Neural progenitor cell (in vitro differentiated cells): ENCODE data around the gene HIC1. TPM values are rescaled to one million over a fixed set of nuclear protein-coding genes. Genes with fewer than 3 reads are reported as not detected.

Experiments used
- DNase-seq: peaks from one replicate; pipeline ENCODE4 v3.0.0-alpha.2; 2016; ENCODE audit warnings: low spot score
- H2AFZ ChIP-seq: fragments of 200-600 bp; sonication (generic); replicated peaks from 2 replicates; pipeline ENCODE4 v1.6.1; 2016; ENCODE audit warnings: antibody characterized with exemption
- H3F3A ChIP-seq: fragments of 200-600 bp; sonication (generic); 2 replicates; pipeline ENCODE4 v1.6.1; 2016; ENCODE audit warnings: antibody characterized with exemption, low read depth
- H3K27ac ChIP-seq: fragments of 200-600 bp; sonication (generic); 2 replicates; pipeline ENCODE4 v1.5.1; 2016; ENCODE audit warnings: mild to moderate bottlenecking
- H3K27me3 ChIP-seq: fragments of 200-600 bp; sonication (generic); 2 replicates; pipeline ENCODE4 v1.6.1; 2016; ENCODE audit warnings: mild to moderate bottlenecking, moderate library complexity
- H3K36me3 ChIP-seq: fragments of 200-600 bp; sonication (generic); 2 replicates; pipeline ENCODE4 v1.5.1; 2016
- H3K4me1 ChIP-seq: fragments of 200-600 bp; sonication (generic); 2 replicates; pipeline ENCODE4 v1.6.1; 2016; ENCODE audit warnings: mixed run types
- H3K4me2 ChIP-seq: fragments of 200-600 bp; sonication (generic); 2 replicates; pipeline ENCODE4 v1.6.1; 2016
- H3K4me3 ChIP-seq: fragments of 200-600 bp; sonication (generic); 2 replicates; pipeline ENCODE4 v1.5.1; 2016
- H3K79me2 ChIP-seq: fragments of 200-600 bp; sonication (generic); 2 replicates; pipeline ENCODE4 v1.6.1; 2016; ENCODE audit warnings: low read depth
- H3K9ac ChIP-seq: fragments of 200-600 bp; sonication (generic); 2 replicates; pipeline ENCODE4 v1.6.1; 2016
- H3K9me3 ChIP-seq: fragments of 200-600 bp; sonication (generic); 2 replicates; pipeline ENCODE4 v1.5.1; 2016; ENCODE audit warnings: low read depth
- H4K20me1 ChIP-seq: fragments of 200-600 bp; sonication (generic); 2 replicates; pipeline ENCODE4 v1.6.1; 2016; ENCODE audit warnings: low read depth
- H3K27ac Mint-ChIP-seq: 3 replicates; pipeline ENCODE4 v1.8.0; 2021; ENCODE audit warnings: mixed read lengths
- H3K27me3 Mint-ChIP-seq: 2 replicates; pipeline ENCODE4 v1.8.0; 2022; ENCODE audit warnings: low read depth, mild to moderate bottlenecking, inconsistent platforms, moderate library complexity, mixed read lengths; ENCODE audit not compliant: insufficient read depth
- H3K36me3 Mint-ChIP-seq: 3 replicates; pipeline ENCODE4 v1.8.0; 2021; ENCODE audit warnings: mixed read lengths
- H3K4me1 Mint-ChIP-seq: 3 replicates; pipeline ENCODE4 v1.8.0; 2021; ENCODE audit warnings: mixed read lengths
- H3K4me3 Mint-ChIP-seq: 3 replicates; pipeline ENCODE4 v1.8.0; 2021; ENCODE audit warnings: mild to moderate bottlenecking, moderate library complexity, mixed read lengths
- H3K9me3 Mint-ChIP-seq: 3 replicates; pipeline ENCODE4 v1.8.0; 2020; ENCODE audit warnings: mixed read lengths
- CTCF ChIP-seq: fragments of 200-600 bp; sonication (generic); IDR thresholded peaks from 2 replicates; pipeline ENCODE4 v1.5.1; 2017; ENCODE audit warnings: antibody characterized with exemption, mild to moderate bottlenecking
- EZH2 ChIP-seq: fragments of 200-600 bp; sonication (generic); IDR thresholded peaks from 2 replicates; pipeline ENCODE4 v1.6.1; 2017; ENCODE audit warnings: antibody characterized with exemption, mild to moderate bottlenecking, moderate library complexity
- EZH2phosphoT487 ChIP-seq: fragments of 200-600 bp; sonication (generic); IDR thresholded peaks from 2 replicates; pipeline ENCODE4 v1.6.1; 2017; ENCODE audit warnings: antibody characterized with exemption
- total RNA-seq: library from RNA; depleted of rRNA; stranded (reverse); fragments of >200 nt; gene quantifications from 2 replicates; pipeline ENCODE4 v1.2.3, GENCODE V29; 2015; ENCODE audit warnings: low replicate concordance

HIC1 gene
- total RNA-seq, 1 donor from 2014 or later, result not detected

GRCh38 chr17:2071024-2071385, 16.1 kb downstream of the HIC1 start:
- Mint-ChIP-seq H3K9me3 (no peaks in the 10 kb centered on the region), H3K4me3 (no peak overlapping the region), H3K4me1 (peaks cover 30% of the 10 kb centered on the region), H3K27me3 (peaks cover 3% of the 10 kb centered on the region), H3K36me3 (peaks cover 26% of the 10 kb centered on the region), H3K27ac (no peak overlapping the region)
- Histone ChIP-seq H3K4me3 (no peak overlapping the region), H3K9me3 (no peaks in the 10 kb centered on the region), H3K9ac (no peak overlapping the region), H2AFZ (no peak overlapping the region), H3K4me2 (no peak overlapping the region), H3K27me3 (no peaks in the 10 kb centered on the region), H3K4me1 (peaks cover 11% of the 10 kb centered on the region), H3K36me3 (no peaks in the 10 kb centered on the region), H4K20me1 (peaks cover 18% of the 10 kb centered on the region), H3K79me2 (no peaks in the 10 kb centered on the region), H3F3A (peaks cover 6% of the 10 kb centered on the region), H3K27ac (no peak overlapping the region)
- TF ChIP-seq CTCF (no peak), EZH2phosphoT487 (no peak), EZH2 (no peak)
- DNase-seq, result no peak

- no peak overlapping the region for H3K4me3 ChIP-seq
- no peak for DNase-seq
- no peak overlapping the region for H2AFZ ChIP-seq
- Mint-ChIP-seq H3K4me3 (no peak overlapping the region), H3K4me1 (peaks cover 32% of the 10 kb centered on the region), H3K27me3 (peaks cover 3% of the 10 kb centered on the region), H3K9me3 (no peaks in the 10 kb centered on the region), H3K27ac (no peak overlapping the region), H3K36me3 (peaks cover 23% of the 10 kb centered on the region)
- peaks cover 8% of the 10 kb centered on the region for H3F3A ChIP-seq
- H3K4me2 ChIP-seq, result no peak overlapping the region
- peaks cover 25% of the 10 kb centered on the region for H4K20me1 ChIP-seq
- H3K36me3 ChIP-seq, result no peaks in the 10 kb centered on the region
- no peak overlapping the region for H3K9ac ChIP-seq
- H3K27ac ChIP-seq, result no peak overlapping the region
- TF ChIP-seq EZH2phosphoT487, result no peak
- no peak for TF ChIP-seq CTCF
- TF ChIP-seq EZH2, result no peak
- H3K27me3 ChIP-seq, result no peaks in the 10 kb centered on the region
- no peaks in the 10 kb centered on the region for H3K9me3 ChIP-seq
- peaks cover 11% of the 10 kb centered on the region for H3K4me1 ChIP-seq
- H3K79me2 ChIP-seq, result no peaks in the 10 kb centered on the region
Measured at GRCh38 chr17:2071455-2072281, 16.8 kb downstream of the HIC1 start.

GRCh38 chr17:2074919-2075318, 20.0 kb downstream of the HIC1 start:
- H3K4me1 ChIP-seq, result peaks cover 11% of the 10 kb centered on the region
- Mint-ChIP-seq H3K9me3 (no peaks in the 10 kb centered on the region), H3K36me3 (peaks cover 26% of the 10 kb centered on the region), H3K4me1 (peaks cover 14% of the 10 kb centered on the region), H3K27me3 (peaks cover 3% of the 10 kb centered on the region), H3K4me3 (no peak overlapping the region), H3K27ac (no peak overlapping the region)
- no peaks in the 10 kb centered on the region for H3K79me2 ChIP-seq
- peaks cover 8% of the 10 kb centered on the region for H3F3A ChIP-seq
- no peak overlapping the region for H3K9ac ChIP-seq
- H3K4me3 ChIP-seq, result no peak overlapping the region
- no peak overlapping the region for H3K27ac ChIP-seq
- H2AFZ ChIP-seq, result no peak overlapping the region
- no peaks in the 10 kb centered on the region for H3K9me3 ChIP-seq
- DNase-seq, result no peak
- peaks cover 22% of the 10 kb centered on the region for H4K20me1 ChIP-seq
- H3K27me3 ChIP-seq, result no peaks in the 10 kb centered on the region
- TF ChIP-seq EZH2phosphoT487 (no peak), CTCF (no peak), EZH2 (no peak)
- no peak overlapping the region for H3K4me2 ChIP-seq
- H3K36me3 ChIP-seq, result no peaks in the 10 kb centered on the region
